HCEC 1CT (cell line): ENCODE data around the gene TNFSF4.

Experiments used
- DNase-seq: peaks from one replicate; pipeline ENCODE4 v3.0.0-alpha.2; 2017

TNFSF4 gene

DNA sequence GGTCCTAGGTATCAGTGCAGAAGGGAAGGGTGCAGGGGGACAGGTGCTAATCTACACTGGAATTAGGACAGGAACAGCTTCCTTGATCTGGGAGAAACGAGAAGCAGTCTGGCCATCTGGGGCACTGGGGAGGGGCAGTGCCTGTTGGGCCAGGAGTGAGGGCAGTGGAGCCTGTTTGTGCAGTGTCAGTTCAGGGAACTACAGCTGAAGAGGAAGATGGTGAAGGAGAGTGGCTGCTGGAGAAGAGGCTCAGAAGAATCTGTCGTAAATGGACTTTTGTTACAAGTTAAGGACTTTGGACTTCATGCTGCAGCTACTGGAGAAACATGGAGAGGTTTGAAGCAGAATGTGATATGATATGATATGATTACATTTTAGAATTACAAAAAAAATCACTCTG is 3.2 kb upstream of the TNFSF4 start:
- no peak for DNase-seq

DNA sequence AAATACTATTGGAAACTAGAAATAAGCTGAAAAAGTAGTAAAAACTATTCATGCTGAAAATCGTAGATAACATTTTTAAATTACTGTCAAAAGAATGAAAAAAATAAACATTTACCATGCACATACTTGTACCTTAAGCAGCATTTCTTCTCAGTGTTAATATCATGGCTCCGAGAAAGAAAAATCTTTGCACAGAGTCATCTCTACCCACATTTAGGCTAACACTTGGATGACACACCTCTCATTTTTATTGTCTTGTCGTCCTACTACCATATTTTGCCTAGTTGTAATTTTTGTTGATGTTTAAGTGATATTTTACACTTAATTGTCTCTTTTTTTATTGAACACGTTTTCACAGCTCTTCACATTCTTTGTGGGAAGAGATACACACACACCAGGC is 1.7 kb upstream of the TNFSF4 start:
- DNase-seq, result no peak

DNA sequence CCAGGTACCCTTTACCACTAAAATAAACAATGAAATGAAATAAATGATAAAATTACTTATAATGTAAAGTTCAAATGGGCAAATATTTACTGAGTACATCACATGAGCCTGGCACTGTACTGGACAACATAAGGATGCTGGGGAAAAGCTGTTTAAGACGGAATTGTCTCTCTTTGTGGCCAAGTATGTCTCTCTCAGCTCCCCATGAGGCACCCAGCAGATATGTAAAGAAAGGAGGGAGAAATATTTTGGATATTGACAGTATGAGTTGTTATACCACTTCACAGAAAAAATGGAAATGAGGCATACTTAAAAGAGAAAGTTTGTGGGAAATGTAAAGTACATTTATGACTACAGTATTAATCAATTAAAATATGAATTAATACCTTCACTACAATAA is 1.0 kb upstream of the TNFSF4 start:
- DNase-seq, result no peak

DNA sequence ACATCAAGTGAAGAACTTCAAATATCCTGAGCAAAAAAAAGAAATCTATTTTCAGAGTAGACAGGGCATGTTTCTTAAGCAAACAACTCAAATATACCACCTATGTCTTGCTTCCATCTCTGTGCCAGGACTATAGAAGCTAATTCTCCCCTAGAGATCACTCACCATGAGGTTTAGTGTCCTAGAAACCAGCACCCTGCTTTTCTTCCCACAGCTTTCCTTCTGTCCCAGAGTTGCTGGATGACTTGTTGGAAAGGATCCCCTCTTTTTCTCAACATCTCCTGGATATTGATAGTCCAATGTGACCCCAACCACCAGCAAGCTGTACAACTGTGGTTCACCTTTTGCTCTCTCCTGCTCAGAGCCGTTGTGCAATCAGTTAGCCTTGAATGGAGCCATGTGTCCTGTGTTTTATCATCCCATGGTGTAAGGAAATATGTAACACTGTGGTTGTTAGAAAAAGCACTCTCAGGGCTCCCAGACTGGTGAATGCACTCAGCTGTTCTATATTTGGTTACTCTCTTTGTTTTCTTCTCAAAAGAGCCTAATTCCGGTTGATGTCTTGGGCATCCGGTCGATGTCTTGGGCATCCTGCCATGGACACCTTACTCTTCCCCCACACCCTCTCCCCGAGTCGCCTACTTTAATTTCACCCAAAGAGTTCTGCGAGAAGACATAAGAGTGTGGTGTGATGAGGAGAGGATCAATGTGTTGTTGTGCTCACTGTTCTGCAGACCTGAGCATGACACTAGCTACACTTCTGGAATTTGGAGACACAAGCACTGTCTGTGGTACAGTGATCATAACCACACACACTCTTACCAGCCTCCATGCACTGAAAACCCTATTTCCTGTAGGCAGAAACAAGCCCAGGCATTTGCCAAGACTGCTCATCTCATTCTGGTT is 1.7 kb downstream of the TNFSF4 start:
- DNase-seq, result peak; percentile 85

DNA sequence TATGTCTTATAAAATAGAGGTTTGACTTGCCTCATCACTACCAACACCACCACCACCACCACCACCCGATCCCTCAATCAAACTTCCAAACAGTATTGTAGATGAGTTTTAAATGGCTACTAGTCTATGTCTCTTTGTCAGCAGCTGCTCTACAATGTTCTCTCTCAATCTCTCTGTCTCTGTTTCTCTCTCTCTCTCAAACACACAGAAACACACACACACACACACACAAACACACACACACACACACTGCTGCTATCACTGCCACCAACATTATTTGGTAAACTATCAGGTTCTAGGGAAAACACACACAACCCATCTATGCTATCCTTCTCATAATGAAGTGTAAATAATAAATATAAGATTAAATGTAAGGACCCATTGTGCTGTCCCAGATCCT is 2.4 kb downstream of the TNFSF4 start:
- DNase-seq, result no peak

DNA sequence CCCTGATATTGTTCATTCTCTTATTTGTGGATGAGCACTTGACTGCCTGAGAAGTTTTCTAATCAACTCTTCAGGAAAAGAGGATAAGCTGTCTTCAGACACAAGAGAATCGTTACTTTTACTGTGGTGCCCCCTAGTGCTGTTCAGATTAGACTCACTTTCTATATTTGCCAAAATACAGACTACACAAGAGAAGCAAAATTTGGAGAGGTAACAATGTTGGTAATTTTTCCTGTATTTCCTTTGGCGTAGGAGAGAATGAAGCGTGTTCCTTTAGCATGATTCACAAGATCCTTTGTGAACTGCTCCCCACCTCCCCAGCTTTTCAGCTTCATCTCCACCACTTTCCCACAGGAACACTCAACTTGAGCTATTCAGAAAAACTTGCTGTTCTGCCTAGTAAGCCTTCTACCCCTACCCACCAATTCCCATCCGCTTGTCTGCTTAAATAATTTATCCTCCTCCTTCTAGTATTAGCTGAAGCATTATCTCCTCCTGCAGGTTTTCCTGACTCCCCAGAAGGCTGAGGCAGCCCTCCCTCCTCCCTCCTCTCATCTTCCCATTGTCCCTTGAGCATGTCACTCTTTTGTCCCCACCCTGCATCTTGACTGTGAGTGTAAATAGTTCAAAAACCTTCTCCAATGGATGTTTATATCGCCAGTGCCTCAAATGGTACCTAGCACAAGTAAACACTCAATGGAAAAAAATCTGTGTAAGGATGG is 4.5 kb downstream of the TNFSF4 start:
- peak; percentile 82 for DNase-seq

DNA sequence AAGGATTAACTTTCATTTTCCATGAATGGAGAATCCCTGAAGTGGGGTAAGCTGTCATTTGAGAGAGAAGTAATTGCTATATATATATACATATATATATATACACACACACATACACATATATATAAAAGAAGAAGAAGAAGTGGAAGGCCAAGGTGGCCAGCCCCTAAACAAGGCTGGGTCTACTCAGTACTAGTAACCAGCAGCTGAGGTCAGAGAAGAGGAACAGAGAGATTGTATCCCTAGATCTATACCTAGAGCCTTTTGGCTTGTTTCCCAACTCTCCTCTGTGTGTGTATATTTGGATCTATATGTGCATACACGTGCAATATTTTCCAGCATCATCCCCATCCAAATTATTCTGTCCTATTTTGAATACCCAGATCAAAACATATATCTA is 5.2 kb downstream of the TNFSF4 start:
- DNase-seq, result no peak

DNA sequence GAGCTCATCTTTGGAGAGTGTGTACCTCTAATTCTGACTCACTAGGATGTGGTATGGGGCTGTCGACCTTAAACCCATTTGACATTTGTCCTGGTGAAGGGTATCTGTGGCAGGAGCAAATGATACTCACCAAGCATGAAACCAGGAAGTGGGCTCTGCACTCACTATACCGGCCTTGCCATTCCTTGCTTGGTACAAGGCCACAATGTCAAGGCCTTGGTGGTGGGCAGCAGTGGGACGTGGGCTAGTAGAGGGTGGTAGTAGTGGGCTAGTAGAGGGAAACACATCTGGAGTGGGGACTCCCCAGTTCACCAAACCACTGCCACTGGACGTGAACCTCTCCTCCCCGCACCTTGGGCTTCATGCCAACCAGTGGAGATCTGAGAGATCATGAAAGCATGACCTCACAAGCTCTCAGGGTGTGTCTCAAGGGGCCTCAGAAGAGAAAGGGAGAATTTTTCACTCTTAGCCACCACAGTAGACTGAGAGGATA is 11.5 kb downstream of the TNFSF4 start:
- DNase-seq, result no peak

DNA sequence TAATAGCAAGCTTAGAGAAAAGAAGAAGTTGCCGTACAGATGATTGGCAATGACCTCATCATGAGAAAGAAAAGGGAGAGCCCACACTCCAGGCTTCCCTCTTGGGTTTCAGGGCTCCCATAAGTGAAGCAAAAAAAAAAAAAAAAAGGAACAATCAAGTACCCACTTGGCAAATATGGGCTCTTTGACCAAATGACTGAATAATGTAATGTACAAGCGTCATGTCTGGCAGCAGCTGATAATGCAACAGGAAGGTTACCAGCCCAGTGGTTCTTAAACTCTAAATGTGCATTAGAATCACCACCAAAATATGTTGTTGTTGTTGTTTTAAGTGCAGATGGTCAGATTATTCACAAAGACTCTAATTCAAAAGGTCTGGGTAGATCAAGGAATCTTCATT is 13.5 kb downstream of the TNFSF4 start:
- peak; percentile 93 for DNase-seq

DNA sequence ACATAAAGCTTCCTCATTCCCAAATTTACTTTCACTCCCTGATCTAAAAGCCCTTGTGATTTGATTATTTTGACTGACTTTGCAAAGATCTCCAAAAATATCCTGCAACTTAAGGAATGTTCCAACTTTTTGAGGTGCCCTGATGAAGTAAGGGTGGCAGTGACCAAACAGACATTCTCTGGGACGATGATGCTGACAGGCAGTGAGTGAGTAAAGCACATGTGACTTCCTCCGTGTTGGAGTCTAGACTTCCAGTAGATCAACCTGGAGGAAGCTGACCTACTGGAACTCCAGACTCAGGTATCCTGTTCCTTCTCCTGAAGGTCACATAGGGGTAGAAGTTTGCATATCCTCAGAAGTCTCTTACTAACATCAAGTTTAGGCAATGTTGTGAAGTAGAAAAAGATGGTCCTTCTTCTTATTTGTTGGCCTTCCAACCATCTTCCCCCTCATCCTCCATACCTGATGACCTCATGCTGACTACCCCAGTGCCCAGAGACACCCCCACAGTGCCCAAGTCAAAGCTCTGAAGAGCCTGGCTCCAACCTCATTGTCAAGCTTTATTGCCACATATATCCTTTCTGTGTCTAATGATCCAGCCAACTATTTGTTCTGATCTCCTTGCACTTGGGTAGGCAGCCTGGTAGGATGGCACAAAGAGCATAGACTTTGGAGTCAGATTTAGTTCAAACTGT is 16.0 kb downstream of the TNFSF4 start:
- DNase-seq, result peak; percentile 25

DNA sequence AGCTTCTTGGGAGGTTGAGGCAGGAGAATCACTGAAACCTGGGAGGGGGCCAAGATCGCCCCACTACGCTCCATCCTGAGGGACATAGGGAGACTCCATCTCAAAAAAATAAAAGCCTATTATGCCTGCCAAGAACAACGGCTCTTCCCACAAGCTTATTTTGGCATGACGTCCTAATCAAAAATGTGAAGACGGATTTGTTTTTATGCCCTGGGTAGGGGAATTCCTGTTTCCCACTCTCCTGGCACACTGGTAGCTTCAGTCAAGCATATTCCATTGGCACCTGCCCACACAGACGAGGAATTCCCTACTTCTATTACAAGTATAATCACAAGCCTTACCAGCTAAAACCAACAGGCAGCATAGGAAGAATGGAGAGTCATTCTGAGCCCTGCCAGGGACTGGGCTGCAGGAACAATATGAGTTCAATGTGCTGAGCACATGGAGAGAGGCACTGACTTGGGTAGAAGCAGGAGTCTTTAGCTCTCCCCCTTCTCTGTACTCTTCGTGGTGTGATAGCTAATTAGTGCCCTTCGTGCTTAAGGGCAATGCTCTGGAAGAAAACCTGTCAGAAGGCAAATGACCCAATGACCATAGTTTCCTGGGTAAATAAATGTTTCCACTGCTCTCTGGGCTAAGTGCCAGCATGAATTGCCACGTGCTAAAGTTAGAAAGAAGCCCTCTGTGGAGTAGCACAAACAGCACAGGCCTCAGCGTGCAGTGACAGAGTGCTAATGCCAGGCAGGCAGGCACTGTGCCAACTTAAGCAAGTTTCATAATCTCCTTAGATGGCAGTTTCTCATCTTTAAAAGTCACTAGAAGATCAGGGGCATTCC is 16.8 kb downstream of the TNFSF4 start:
- DNase-seq, result peak; percentile 61

DNA sequence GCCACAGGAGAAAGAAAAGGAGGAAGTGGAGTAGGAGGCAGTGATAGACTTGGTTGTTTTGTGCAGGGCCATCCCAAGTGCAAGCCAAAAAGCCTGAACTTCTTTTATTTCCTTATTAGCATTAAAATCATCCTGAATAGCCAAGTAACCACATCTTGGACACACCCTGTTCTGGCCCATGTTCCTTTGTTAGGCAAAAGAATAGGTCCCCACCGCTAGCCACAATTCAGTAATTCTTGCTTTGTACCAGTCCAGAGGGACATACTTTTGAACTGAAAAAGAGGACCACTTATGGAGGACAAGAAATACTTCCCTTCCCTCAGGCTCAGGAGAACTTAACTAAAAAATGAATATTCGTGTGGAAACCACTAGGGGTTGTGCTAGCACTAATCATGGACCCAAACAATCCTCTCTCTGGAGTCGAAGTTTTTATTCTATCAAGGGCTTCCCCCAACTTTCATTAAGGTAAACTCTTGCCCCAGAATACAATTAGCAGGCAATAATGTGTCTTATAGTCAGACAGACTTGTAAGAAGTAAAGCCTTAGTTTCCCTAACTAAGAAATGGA is 19.4 kb downstream of the TNFSF4 start:
- DNase-seq, result no peak

DNA sequence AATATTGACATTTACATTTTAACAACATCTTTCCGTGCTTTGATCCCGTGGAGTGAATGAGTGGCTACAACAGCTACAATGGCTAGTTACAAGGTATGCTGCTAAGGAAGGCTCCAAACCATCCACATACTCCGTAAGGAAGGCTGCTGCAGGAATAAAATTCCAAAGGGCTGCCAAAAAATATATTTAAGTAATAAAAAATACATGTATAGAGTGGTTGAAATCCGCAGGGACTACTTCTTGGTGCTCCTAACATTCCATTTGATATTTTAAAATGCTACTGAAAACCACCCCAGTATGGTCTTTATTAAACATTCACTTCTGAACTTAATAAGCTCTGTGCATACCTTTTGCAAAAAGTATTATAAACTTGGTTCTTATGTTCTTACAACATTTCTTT is 25.3 kb downstream of the TNFSF4 start:
- no peak for DNase-seq

DNA sequence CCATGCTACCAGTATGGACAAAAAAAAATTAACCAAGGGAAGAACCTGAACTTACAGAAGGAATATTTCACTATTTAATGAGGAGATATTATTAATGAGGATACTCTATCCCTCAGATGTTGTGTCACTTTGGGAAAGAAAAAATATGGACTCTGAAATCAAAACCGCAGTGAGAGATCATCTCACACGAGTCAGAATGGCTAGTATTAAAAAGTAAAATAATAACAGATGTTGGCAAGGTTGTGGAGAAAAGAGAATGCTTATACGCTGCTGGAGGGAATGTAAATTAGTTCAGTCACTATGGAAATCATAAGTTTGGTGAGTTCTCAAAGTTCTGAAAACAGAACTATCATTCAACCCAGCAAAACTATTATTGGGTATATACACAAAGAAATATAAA is 30.9 kb downstream of the TNFSF4 start:
- DNase-seq, result no peak

DNA sequence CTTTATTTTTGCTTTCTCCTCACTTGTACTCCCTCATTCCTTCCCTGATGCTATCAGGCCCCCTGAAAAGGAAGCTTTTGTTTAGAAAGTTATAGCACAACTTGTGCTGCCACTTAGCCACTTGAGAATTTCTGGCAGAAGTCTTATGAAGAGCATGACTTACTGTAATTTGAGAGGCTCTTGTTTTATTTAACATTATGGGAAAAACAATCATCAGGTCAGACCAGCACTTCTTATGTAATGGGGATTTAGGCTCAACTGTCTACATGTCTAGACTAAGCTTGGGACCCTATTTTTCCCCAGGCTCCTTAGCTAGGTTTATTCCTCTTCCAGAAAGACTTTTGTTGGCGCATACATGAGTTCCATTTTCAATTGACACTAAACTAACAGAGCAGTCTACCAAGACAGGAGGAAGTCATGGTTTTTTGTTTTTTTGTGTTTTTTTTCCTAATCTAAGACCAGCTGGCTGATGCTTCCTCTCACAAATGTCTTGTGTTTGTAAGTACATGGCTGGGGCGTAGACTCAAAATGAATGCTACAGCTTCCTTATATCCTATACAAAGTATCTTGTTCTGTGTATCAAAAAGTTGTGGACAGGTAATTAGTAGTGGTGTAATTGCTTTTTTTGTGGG is 31.5 kb downstream of the TNFSF4 start:
- DNase-seq, result peak; percentile 36

DNA sequence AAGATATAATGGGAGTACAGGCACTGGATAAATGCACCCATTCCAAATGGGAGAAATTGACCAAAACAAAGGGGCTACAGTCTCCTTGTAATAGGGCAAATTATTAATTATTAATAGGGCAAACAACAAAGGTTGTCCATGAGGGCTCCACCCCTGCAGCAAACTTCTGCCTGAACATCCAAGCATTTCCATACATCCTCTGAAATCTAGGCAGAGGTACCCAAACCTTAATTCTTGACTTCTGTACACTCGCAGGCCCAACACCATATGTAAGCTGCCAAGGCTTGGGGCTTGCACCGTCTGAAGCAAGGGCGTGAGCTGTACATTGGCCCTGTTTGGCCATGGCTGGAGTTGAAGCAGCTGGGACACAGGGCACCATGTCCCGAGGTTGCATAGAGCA is 33.7 kb downstream of the TNFSF4 start:
- DNase-seq, result no peak

DNA sequence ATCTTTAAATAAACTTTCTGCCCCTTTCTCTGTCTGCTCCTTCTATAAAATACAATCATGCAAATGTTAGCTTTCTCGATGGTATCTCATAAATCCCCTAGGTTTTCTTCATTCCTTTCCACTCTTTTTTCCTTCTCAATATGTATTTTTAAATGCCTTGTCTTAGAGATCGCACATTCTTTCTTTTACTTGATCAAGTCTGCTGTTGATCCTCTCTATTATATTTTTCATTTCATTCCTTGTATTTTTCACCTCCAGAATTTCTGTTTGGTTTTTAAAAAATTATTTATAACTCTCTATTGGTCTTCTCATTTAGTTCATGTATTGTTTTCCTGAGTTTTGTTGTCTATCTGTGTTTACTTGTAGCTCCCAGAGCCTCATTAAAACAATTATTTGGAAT is 36.0 kb downstream of the TNFSF4 start:
- DNase-seq, result no peak

DNA sequence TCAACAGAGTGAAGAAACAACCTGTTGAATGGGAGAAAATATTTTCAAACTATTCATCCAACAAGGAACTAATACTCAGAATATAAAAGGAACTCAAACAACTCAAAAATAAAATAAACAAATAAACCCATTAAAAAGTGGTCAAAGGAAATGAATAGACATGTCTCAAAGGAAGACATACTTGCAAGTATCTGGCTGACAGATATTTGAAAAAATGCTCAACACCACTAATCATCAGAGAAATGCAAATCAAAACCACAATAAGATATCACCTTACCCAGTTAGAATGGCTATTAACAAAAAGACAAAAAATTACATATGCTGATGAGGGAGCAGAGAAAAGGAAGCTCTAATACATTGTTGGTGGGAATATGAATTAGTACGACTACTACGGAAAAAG is 38.2 kb downstream of the TNFSF4 start:
- DNase-seq, result no peak

DNA sequence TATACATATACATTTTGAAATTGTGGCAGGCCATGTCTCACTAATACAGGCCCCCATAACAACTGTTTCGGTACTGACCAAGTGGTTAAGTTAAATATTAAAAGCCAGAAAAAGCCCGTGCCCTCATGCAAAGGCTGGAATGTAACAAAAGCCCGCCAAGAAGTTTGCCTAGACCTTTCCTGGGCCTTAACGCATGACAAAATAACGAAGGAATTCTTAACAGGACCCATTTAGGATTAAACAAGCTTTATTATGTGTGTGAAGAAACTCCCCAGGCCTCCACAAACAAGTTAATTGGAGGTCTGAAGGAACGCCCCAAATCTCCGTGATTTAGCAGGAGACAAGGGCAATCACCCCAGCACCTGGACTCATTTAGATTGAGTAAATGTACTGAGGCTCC is 42.4 kb downstream of the TNFSF4 start:
- no peak for DNase-seq

DNA sequence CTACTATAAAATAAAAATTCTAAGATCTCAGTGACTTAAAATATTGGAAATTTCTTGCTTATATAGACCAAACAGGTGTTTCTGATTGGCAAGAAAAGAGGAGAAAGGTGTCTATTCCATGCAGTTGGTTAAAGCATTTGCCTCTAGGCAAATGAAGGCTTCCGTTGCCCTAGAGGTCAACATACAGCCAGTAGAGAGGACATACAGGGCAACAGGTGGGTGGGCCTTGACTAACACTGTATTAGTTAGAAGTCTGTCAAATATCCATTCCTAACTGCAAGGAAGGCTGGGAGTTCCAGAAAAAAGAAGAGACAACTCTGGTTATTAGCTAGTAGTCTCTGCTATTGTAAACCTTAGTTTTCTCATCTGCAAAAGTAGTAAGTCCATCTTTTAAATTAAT is 43.0 kb downstream of the TNFSF4 start:
- DNase-seq, result no peak

DNA sequence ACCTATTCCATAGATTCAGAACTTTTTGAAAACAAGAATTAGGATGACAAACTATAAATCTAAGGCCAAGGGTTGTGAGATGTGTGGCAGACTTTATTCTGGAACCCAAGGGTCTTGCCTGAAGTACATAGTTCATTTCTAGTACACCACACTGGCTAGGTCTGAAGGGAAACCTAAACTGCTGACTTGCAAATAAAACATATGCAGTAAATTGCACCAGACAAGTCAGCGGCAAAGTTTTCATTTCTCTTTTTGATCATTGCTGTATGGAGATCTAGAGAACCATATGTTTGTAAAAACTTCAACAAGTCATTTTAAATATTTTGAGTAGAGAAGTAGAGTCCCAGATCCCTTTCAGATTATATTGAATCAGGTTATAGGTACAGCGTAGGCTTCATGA is 43.9 kb downstream of the TNFSF4 start:
- DNase-seq, result no peak

DNA sequence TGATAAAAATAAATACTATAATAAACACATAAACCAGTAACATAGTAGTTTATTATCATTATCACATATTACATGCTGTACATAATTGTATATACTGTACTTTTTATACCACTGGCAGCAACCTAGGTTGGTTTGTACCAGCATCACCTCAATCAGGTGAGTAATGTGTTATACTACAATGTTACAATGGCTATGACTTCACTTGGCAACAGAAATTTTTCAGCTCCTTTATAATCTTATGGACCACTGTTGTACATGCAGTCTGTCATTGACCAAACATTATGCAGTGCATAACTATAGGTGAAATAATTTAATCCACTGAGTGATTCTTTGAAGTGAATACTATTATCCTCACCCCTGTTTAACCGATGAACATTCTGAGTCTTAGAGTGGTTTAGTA is 44.5 kb downstream of the TNFSF4 start:
- DNase-seq, result no peak
